H1 (cell line): ENCODE measurements around the gene TLCD3B. TPM values are rescaled to one million over a fixed set of nuclear protein-coding genes. Genes with fewer than 3 reads are reported as not detected.
A peak's percentile ranks its signal among the peaks of the same experiment; 100 is the strongest.

ENCODE experiments used
- CHD7 ChIP-seq: fragments of 300-600 bp; sonication (generic); IDR thresholded peaks from 2 replicates; pipeline ENCODE4 v1.7.1; 2012; ENCODE audit warnings: low read length, moderate library complexity, mild to moderate bottlenecking, inconsistent platforms; ENCODE audit not compliant: insufficient replicate concordance
- JUND ChIP-seq: IDR thresholded peaks from 2 replicates; pipeline ENCODE4 v1.6.1; 2011; ENCODE audit warnings: mild to moderate bottlenecking, improper control_type of control experiment, low read length
- KDM5A ChIP-seq: fragments of 200-600 bp; IDR thresholded peaks from 2 replicates; pipeline ENCODE4 v1.7.1; 2012; ENCODE audit warnings: mild to moderate bottlenecking, low read length, inconsistent platforms, mixed read lengths
- MAFK ChIP-seq: IDR thresholded peaks from 2 replicates; pipeline ENCODE4 v1.6.1; 2012; ENCODE audit warnings: low read depth, mild to moderate bottlenecking, improper control_type of control experiment, low read length
- NRF1 ChIP-seq: IDR thresholded peaks from 2 replicates; pipeline ENCODE4 v1.6.1; 2011; ENCODE audit warnings: mild to moderate bottlenecking, low read depth, low read length, improper control_type of control experiment
- RAD21 ChIP-seq, 2 experiments: IDR thresholded peaks in 1 of 2; conservative IDR thresholded peaks in 1 of 2; 2 replicates each; pipeline ENCODE4 v1.6.1; 2011; ENCODE audit warnings: low read depth in 2 of 2, low read length in 2 of 2, improper control_type of control experiment in 1 of 2, inconsistent platforms in 1 of 2, mild to moderate bottlenecking in 1 of 2, moderate library complexity in 1 of 2
- polyA plus RNA-seq, 7 experiments: library from polyadenylated mRNA; depleted of rRNA in 3 of 7; stranded (reverse) in 5 of 7; unstranded in 2 of 7; fragments of >200 nt in 5 of 7; fragments of 200-250 nt in 2 of 7; gene quantifications; 1 replicate in 5 of 7; 2 replicates in 1 of 7; 4 replicates in 1 of 7; pipeline versions ENCODE4 v1.2.1 to v1.2.3, GENCODE V29; 2011 to 2013; ENCODE audit warnings: missing spikeins in 2 of 7, mixed read lengths in 2 of 7
- total RNA-seq: library from RNA; stranded (reverse); fragmentation: NEBNext Ultra II Directional; extraction: Animal tissue kit (Norgen Biotek cat#: 25700); gene quantifications from 2 replicates; pipeline ENCODE4 v1.2.1, GENCODE V29; 2021
- TF ChIP-seq, protein P1 (sequence below), 3 experiments: IDR thresholded peaks; 1 replicate in 2 of 3; 2 replicates in 1 of 3; pipeline versions ENCODE4 v1.5.1 to v1.6.1; 2011; ENCODE audit warnings: low read length in 3 of 3, mild to moderate bottlenecking in 3 of 3, inconsistent platforms in 2 of 3, low read depth in 1 of 3, moderate library complexity in 1 of 3; ENCODE audit not compliant: insufficient read depth in 1 of 3; ENCODE audit errors: control extremely low read depth in 1 of 3
- TF ChIP-seq, protein P2 (sequence below): IDR thresholded peaks from 2 replicates; pipeline ENCODE4 v1.6.1; 2012; ENCODE audit warnings: inconsistent platforms

TLCD3B gene
- total and polyA plus RNA-seq, 2 of the 8 experiments (the other 6 are each of a cell fraction or from before 2014, with no cell fraction given), result 15.2 to 26.9 TPM

DNA sequence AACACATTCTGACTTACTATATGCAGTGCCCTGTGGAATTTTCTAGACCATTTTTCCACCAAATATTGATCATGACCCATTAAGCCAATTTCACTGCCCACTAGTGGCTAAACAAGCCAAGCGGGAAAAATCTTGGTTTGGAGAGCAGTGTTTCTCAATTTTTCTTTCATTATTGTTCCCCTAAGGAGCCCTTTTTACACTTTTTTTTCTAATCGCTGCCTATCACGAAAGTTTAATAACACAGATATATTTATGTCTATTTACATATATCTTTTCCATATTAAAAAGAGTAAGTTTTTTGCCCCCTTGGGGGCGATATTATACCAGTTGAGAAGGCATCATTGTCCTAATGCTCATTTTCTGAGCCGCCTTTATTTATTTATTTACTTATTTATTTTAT lies 10.8 kb upstream of the TLCD3B start (continued):
- TF ChIP-seq CHD7 (no peak), NRF1 (no peak), RAD21 (IDR thresholded peaks at IDR 0.05 in 1 of 2, conservative IDR thresholded peaks at IDR 0.05 in 1 of 2; ENCODE audit: low read depth in 2 of 2, low read length in 2 of 2) (peak; percentile 10 to 36; a peak in 2 of 4 replicates), KDM5A (no peak), MAFK (no peak), JUND (no peak)
- TF ChIP-seq, protein P1, sequence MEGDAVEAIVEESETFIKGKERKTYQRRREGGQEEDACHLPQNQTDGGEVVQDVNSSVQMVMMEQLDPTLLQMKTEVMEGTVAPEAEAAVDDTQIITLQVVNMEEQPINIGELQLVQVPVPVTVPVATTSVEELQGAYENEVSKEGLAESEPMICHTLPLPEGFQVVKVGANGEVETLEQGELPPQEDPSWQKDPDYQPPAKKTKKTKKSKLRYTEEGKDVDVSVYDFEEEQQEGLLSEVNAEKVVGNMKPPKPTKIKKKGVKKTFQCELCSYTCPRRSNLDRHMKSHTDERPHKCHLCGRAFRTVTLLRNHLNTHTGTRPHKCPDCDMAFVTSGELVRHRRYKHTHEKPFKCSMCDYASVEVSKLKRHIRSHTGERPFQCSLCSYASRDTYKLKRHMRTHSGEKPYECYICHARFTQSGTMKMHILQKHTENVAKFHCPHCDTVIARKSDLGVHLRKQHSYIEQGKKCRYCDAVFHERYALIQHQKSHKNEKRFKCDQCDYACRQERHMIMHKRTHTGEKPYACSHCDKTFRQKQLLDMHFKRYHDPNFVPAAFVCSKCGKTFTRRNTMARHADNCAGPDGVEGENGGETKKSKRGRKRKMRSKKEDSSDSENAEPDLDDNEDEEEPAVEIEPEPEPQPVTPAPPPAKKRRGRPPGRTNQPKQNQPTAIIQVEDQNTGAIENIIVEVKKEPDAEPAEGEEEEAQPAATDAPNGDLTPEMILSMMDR (IDR thresholded peaks at IDR 0.05; ENCODE audit: control extremely low read depth in 1 of 3, insufficient read depth in 1 of 3, low read depth in 1 of 3, low read length in 3 of 3), result peak in 2 of 3 experiments; percentile 1 to 41; a peak in 2 of 4 replicates
- TF ChIP-seq, protein P2, sequence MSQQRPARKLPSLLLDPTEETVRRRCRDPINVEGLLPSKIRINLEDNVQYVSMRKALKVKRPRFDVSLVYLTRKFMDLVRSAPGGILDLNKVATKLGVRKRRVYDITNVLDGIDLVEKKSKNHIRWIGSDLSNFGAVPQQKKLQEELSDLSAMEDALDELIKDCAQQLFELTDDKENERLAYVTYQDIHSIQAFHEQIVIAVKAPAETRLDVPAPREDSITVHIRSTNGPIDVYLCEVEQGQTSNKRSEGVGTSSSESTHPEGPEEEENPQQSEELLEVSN, result no peak
